Measurements from ENCODE around the gene SORCS2.
A peak's percentile ranks its signal among the peaks of the same experiment; 100 is the strongest.
"Not testable (repeated sequence)": the region's sequence is repeated elsewhere in the genome, so short reads cannot be mapped to it uniquely, and the experiment has no call there.

The SORCS2 gene

DNA sequence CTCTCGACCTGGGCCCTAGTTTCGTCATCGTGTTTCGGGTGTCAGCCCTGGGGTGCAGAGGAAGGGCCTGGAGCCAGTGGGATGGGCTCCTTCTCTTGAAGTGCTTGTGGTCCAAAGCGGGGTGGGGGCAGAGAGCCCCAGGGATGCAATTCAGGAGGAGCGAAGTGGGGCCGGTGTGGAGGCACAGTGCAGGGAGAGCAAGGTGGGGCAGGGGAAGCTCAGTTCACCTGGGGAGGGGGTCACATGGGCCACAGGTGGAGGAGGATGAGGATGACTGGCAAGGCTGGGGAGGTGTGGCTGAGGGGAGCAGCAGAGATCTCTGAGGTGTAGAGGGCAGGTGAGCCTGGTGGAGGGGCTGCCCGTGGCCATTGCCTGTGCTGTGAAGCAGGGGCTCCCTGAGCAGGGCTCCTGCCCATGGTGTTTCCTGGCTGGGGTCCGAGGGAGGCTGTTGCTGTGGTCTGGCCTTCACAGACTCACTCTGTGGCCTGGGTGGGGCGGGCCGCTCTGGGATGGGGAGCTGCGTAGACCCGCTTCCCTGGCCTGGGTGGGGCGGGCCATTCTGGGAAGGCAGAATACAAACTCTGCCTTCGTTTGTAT is 6.9 kb downstream of the SORCS2 start:
- FAIRE-seq (no peak), DNase-seq (ENCODE audit: low spot score) (no peak)

DNA sequence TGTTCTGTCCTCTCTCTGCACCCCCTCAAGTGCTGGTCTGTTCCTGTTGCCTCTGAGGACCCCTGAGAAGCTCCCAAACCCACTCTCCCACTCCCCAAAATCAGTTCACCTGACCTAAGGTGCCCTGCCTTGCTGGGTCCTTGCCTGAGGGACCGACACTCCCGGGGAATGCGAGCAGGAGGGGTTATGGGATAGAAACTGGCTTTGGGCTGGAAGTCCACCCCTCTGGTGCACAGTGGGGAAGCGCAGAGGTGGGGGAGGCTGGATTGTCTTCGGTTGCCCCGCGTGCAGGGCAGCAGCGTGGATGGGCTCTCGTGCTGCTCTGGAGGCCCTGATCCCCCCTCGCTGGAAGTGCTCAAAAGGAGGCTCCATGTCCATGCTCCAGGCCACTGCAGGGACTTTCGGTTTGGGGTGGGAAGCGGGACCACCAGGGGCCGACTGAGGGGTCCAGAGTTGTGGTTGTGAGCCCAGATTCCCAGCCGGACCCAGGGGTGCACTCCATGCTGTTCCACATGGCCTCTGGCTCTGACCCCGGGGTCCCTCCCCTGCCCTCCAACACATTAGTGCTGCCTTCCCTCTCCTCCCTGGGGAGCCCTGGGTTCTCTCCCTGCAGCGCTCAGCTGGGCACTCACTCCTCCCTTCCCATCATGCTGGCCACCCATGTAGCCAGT is 7.6 kb downstream of the SORCS2 start:
- no peak for DNase-seq (ENCODE audit: low spot score)
- no peak for FAIRE-seq

DNA sequence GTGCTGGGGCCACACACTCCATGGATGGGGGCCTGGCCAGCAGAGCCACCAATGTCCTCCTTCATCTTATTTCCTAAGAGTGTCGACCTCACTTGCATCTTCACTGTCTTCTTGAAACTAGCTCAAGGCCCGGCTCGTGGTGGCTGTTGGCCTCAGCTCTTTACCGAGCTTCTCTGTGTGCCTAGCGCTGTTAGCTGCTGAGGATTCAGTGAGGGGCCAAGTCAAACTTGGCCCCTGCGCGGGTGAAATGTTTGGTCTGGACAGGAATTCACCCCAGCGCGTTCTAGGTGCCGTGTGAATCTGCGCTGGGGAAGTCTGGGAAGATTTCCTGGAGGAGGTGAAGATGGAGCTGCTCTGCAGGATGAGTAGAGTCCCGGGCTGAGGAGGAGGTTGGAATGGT is 8.5 kb downstream of the SORCS2 start:
- FAIRE-seq: no peak
- no peak for DNase-seq (ENCODE audit: low spot score)

DNA sequence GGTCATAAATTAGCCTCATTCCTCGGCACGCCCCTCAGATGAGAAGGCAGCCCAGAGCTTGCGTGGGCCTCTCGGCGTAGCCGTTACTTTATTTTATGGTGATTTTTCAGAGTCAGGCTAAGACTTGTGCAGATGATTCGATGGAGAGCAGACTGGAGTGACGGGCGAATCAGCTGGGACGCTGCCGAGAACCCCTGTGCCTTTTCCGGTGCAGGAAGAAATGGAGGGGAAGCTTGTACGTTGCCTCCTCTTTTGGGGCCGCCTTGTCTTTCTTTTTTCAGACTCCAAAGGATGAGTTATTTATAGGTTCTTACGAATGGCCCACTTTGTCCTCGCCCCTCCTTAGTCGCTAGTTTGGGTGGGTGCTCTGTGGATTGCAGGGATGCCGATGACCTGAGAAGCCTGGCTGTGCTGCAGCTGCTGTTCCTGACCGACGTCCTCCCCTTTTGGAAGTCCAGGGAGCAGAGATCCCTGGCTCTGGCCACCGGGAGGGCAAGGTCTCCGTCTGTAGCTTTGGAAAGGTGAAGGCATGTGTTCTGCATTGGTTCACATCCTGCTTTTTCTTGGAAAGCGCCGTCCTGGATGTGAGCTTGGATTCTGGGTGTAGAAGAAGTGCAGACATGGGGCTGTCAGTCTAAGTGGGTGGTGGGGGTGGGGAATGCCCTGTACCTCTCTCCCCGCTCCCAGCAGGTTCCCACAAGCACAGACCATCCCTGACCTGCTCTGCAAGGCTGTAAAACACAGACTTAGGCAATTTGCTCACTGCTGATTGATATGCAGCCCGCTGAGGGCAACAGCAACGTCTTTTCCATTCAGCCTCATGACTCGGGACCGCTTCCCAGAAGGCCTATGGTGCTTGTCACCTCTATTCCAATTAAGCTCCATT is 9.3 kb downstream of the SORCS2 start:
- FAIRE-seq: no peak
- no peak for DNase-seq (ENCODE audit: low spot score)

DNA sequence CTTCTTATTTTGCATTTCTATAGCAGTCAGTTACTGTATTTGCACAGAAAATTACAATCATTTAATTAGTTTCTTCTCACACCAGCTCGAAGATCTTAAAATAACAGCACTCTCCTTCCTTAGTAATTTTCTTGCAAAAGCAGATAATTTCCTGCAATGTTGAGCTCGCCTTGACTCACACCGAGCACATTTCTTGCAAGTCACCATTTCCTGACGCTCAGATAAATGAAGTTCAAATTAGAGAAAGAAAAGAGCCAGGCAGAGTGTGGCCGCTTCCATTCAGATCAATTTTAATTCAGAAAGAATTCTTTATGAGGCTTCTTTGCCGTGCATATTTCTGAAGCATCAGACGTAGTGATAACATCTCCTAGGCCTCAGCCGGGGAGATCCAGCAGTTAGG is 10.1 kb downstream of the SORCS2 start:
- no peak for DNase-seq (ENCODE audit: low spot score)
- FAIRE-seq: no peak

DNA sequence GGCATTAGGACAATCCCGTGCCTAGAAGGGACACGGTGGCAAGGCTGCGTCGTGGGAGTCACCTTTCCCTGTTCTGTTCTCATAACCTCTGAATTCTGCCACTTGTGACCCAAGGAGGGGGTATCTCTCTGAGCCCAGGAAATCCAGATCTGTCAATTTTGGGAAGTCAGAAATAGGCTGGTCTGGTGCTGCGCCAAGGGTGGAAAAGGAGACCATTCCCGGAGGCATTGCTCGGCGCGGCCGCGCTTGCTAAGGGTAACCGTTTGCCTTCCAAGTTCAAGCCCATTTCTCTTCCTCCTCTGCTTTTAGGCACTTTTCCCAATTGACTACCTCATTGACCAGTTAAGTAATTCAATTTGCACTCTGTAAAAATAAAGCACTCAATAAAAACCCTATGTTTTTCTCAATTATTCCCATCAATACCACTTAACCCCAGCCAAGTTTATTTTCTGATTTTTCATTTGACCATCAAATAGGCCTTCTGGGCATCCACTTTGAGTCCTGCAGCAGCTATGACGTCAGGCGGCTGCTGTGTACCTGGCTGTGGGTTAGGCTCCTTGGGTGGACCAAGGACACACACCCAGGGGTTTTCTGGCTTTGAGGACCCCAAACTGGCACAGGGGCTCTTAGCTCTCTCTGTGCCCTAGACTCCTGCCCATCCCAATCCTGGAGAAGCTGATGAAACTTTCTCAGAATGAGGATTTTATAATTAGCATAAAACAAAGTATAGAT is 12.5 kb downstream of the SORCS2 start:
- no peak for DNase-seq (ENCODE audit: low spot score)
- no peak for FAIRE-seq

DNA sequence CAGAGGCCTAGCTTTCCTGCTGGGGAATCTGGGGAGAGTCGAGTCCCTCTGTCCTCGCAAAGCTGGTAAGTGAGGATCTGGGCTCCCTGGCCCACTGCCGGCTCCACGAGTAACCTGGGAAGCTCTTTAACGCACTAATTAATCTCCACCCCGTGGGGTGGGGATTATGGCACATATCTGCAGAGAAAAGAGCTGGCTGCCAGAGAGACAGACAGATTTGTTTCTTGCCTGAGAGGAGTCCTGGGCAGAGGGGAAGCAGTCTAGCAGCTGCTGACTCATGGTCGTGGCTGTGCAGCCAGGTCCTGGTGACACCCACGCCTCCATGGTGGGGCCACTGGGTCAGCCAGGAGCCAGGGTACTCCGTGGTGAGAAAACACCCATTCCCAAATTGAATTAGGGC is 14.0 kb downstream of the SORCS2 start:
- FAIRE-seq (no peak), DNase-seq (ENCODE audit: low spot score) (peak; percentile 58)

DNA sequence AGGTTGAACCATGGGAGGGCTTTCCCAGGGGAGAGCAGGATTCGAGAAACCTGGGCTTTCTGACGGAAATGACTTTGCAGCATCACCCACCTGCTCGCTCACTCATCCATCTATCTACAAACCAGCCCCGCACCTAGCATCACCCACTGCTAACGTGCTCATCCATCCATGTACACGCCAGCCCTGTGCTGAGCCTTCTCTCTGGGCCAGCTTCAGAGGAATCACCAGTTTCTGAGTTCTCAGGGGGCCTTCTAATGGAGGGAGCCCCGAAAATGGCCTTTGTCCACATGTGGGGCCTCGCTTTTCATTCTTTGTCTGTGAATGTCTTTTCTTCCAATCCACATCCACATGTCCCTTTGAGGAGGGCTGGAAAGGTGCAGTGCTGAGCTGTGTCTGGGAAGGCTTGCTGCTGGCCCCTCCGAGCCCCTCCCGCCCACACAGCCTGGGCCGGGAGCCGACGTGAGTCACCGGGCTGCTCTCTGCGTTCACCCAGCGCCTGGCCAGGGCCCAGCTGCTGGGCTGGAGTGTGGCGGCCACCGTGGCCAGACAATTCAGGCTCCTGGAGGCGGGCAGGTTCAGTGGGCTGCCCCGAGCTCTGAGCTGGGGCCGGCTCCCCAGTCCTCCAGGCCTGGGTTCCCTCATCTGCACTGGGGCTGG is 14.7 kb downstream of the SORCS2 start:
- FAIRE-seq: peak; percentile 23
- peak; percentile 90 for DNase-seq (ENCODE audit: low spot score)

DNA sequence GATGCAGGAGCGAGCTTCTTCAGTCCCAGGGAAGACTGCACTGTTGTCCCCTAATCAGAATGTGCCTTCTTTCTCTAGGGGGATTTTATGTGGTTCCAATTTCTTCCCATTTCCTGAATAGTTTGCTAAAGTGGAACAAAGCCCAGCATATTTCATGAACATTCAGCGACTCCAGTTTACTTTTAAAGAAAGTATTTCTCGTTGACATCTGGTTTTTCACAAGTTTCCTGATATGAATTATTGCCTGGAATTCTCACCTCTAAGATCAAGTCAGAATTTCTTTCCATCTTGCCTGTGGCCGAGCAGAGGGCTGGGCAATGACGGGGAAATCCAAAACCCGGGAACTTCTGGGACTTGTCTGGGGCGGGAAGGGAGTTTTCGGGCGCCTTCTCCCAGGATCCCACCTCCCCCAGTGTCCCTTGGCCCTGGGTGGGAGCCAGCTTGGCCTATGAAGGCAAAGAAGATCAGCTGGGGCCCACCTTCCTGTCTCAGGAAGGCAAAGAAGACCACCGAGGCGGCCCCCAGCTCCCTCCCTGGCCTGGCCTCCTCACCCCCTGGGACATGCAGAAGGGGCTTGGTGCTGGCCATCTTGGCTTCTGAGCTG is 15.4 kb downstream of the SORCS2 start:
- no peak for DNase-seq (ENCODE audit: low spot score)
- FAIRE-seq: no peak

DNA sequence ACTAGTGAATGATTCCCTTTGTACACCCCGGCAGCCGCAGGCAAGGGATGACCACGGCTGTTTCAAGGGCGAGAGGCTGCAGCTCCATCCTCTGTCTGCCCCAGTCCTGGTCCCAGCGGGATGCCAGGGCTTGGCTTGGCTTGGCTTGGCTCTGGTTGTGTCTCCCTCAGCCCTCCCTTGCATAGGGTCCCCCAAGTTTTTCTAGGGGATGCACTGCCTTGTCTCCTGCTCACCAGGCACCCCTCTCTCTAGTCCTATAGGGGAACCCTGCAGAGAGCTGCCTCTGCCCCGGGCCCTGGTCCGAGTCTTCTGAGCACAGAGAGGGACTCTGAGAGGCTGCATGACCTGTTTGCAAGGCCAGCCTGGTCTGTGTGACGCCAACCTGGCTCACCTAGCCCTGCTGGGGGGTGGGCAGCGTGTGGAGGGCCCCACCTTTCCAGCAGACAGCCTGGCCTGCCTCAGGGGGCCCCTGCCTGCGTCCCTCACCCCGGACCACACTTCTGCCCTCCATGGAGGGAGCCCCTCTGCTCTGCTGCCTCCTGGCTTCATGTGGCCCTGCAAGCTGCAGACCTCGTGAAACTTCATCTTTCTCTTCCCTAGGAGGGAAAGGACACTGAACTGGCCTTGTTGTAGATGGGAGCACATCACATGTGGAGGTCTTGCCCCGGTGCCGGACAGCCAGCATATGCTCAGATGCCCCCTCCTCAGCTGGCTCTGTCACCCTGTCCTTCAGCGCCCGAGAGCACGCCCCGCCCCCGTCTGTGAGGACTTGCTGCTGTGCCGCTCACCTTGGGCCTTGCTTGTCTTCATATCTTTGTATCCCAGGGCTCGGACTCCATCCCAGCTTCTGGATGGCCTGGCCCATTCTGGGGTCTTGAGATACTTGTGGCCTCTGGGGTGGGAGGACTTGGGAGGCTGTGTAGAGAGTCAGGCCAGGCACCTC is 16.4 kb downstream of the SORCS2 start:
- DNase-seq (ENCODE audit: low spot score): no peak

DNA sequence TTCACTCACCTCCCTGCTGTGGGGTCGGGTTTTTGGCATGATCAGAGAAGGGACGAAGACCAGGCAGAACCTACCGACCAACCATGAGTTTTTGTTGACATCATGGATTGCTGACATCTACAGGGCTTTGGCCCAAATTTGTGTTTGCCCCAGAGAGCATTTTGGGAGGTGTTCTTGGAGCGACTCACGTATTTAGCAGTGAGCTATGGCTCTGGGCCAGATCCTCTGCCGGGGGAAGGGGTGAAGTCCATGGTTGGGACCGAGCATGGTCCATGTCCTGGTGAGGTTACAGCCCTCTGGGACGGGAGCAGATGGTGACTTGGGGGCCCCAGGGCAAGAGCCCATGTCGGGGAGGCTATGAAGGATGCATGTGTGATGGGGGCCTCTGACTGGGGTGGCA is 17.4 kb downstream of the SORCS2 start:
- FAIRE-seq: no peak
- no peak for DNase-seq (ENCODE audit: low spot score)

More for the DNA sequence above, 16.4 kb downstream of the SORCS2 start:
- FAIRE-seq: no peak

DNA sequence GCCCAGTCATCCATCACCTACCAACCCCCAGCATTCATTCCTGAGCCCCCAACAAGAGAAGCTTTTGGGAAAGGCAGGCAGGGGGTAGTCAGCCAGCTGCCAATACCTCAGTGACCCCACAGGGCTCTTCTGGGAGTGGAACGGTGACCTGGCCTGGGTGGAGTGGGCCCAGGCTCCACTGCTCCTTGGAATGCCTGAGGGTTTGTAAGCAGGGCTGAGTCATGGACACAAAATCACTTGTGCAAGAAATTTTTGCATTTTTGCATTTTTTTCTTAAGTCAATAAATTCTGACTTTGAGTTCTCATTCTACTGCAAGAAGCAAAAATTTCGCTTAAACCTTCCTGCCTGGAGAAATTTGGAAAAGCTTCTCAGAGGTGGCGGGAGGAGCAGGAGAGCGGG is 18.5 kb downstream of the SORCS2 start:
- DNase-seq (ENCODE audit: low spot score) (peak; percentile 44), FAIRE-seq (no peak)

DNA sequence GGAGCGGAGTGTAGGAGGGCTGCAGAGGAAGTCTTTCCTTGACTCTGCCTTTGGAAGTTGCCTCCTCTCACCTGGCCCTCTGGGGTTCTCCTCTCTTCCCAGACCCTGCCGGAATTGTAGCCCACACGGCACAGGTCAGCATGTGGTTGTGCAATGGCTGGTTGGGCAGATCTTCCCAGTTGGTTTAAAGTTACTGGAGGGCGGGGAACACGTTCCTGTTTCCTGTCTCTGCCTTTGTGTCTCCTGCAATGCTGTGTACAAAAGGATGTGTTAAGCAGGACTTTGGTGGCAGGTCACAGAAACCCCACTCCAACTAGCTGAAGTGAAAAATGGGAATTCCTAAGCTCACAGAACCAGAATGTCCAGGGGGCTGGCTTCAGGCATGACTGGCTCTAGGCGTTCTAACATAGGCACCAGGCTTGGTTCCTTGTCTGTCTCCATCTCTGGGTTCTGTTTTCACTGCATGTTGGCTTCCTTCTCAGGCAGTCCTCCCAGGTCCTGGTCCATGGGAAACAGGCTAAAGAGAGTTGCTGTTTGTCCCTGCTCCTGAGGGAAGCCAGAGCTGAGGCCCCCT is 19.9 kb downstream of the SORCS2 start:
- FAIRE-seq (no peak), DNase-seq (ENCODE audit: low spot score) (no peak)

DNA sequence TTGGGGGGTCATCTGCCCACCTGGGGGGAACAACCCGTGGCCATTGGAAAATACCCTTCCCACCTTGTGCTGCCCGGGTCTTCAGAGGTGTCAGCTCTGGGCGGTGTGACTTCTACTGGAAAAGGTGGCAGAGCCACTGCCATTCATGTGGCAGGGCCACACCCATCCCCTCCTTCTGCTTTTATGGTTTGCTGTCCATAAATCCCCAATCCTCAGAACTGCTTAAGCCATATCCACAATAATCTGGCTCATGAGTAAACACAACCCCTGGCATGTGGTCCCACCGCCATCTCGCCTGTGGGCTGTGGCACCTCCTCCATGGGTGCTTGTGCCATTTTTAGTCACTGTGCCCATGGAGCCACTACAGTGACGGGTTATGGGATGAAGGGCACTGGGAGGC is 20.6 kb downstream of the SORCS2 start:
- DNase-seq (ENCODE audit: low spot score) (no peak), FAIRE-seq (no peak)

DNA sequence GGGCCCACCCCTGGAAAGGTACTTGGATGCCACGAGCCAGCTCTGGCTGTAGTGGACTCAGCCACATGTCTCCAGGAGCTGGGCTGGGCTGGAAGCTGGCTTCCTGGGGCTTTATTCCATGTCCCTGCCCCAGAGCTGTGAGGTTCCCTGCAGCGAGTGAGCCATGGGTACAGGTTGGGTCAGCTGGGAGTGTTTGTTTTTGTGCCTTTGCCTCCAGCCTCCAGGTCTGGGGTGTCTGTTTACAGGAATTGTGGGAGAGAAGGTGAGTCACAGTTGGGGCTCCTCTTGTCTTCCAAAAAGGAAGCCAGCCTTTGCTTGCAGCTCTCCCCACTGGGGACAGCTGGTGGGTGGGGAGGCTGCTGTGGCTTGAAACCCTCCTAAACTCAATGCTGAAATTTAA is 21.5 kb downstream of the SORCS2 start:
- DNase-seq (ENCODE audit: low spot score) (no peak), FAIRE-seq (no peak)

DNA sequence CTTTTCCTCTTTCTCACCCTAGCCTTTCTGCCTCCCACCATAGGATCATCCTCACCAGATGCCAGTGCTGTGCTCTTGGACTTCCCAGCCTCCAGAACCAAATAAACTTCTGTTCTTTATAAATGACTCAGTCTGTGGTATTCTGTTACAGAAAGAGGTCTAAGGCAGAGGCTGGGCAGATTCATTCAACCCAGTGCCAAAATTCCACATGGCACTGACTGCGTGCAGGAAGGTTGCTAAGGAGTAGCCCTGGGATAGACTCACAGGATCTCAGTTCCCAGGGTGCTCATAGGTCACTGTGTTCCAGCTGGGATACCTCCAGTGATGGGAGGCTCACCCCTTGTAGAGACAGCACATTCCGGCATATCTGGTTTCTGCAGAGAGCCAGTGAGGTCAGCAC is 22.0 kb downstream of the SORCS2 start:
- DNase-seq (ENCODE audit: low spot score): no peak
- no peak for FAIRE-seq

DNA sequence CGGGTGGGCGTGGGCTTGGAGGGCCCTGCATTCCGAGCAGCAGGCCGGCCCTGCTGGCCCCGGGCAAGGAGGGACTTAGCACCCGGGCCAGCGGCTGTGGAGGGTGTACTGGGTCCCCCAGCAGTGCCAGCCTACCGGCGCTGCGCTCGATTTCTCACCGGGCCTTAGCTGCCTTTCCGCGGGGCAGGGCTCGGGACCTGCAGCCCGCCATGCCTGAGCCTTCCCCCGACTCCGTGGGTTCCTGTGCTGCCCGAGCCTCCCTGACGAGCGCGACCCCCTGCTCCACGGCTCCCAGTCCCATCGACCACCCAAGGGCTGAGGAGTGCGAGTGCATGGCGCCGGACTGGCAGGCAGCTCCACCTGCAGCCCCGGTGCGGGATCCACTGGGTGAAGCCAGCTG is 22.8 kb downstream of the SORCS2 start:
- FAIRE-seq; DNase-seq (ENCODE audit: low spot score): not testable (repeated sequence)

DNA sequence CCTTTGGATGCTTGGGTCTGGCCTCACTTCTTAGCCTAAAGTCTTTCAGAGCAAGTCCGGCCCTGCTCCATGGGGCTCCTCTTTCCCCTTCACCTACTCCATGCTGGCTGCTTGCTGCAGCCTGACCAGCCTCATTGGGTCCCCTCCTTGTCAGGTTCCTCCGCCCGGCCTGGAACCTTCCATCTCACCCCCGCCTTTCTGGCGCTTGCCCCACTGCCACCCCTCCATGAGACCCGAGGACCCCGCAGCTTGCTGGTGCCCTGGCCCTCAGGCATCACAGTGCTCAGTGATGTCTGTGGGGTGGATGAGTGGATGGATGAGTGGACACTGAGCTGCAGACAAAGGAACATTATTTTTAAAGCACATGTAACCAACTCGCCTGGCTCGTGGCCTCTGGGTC is 24.7 kb downstream of the SORCS2 start:
- FAIRE-seq (no peak), DNase-seq (ENCODE audit: low spot score) (no peak)
